ENCODE data around the gene IFNA17. TPM values are rescaled to one million over a fixed set of nuclear protein-coding genes. Genes with fewer than 3 reads are reported as not detected.
"Not testable (repeated sequence)": the region's sequence is repeated elsewhere in the genome, so short reads cannot be mapped to it uniquely, and the experiment has no call there.

The IFNA17 gene
- total and polyA plus RNA-seq, 8 donors, result not detected

- H3K27ac ChIP-seq; H3K9me3 ChIP-seq; H3K27me3 ChIP-seq; H3K4me3 ChIP-seq; intact Hi-C loops (cut with DNase I); H3K4me1 ChIP-seq; H3K36me3 ChIP-seq: not testable (repeated sequence)
- ATAC-seq, result peak; percentile 87
- TF ChIP-seq CTCF (IDR thresholded peaks at IDR 0.05), result peak; percentile 35 to 46
- peak in 1 of 4 donors; percentile 1 for DNase-seq
Measured at GRCh38 chr9:21182810-21183736, 44.9 kb downstream of the IFNA17 start.

Other genes with a start within 250 kb of the IFNA17 start
- 1 to 10 TPM; 6.3 to 8.4 TPM for gene HACD4, start 196.6 kb downstream of the IFNA17 start, total RNA-seq
- gene HACD4, start 196.6 kb downstream of the IFNA17 start, polyA plus RNA-seq (ENCODE audit: insufficient read length in 6 of 6), result 10 to 100 TPM in 4 of 6 donors, 1 to 10 TPM in 2; 9.4 to 12.2 (median 10.7) TPM
- not detected for gene IFNB1, start 150.3 kb downstream of the IFNA17 start, total RNA-seq
- gene IFNB1, start 150.3 kb downstream of the IFNA17 start, polyA plus RNA-seq (ENCODE audit: insufficient read length in 6 of 6), result not detected
- not detected for gene IFNW1, start 86.4 kb downstream of the IFNA17 start, total RNA-seq
- under 1 TPM in 3 of 6 donors, not detected in 3; 0.07 to 0.15 (median 0.09) TPM for gene IFNW1, start 86.4 kb downstream of the IFNA17 start, polyA plus RNA-seq (ENCODE audit: insufficient read length in 6 of 6)
- not detected for gene IFNA21, start 61.6 kb downstream of the IFNA17 start, total RNA-seq
- gene IFNA21, start 61.6 kb downstream of the IFNA17 start, polyA plus RNA-seq (ENCODE audit: insufficient read length in 6 of 6), result not detected
- gene IFNA4, start 40.6 kb downstream of the IFNA17 start, total RNA-seq, result not detected
- gene IFNA4, start 40.6 kb downstream of the IFNA17 start, polyA plus RNA-seq (ENCODE audit: insufficient read length in 6 of 6), result not detected
- not detected for gene IFNA7, start 26.0 kb downstream of the IFNA17 start, total RNA-seq
- not detected for gene IFNA7, start 26.0 kb downstream of the IFNA17 start, polyA plus RNA-seq (ENCODE audit: insufficient read length in 6 of 6)
- gene IFNA10, start 21.1 kb downstream of the IFNA17 start, total RNA-seq, result not detected
- gene IFNA10, start 21.1 kb downstream of the IFNA17 start, polyA plus RNA-seq (ENCODE audit: insufficient read length in 6 of 6), result not detected
- gene IFNA16, start 10.9 kb downstream of the IFNA17 start, total RNA-seq, result not detected
- not detected for gene IFNA16, start 10.9 kb downstream of the IFNA17 start, polyA plus RNA-seq (ENCODE audit: insufficient read length in 6 of 6)
- not detected for gene IFNA14, start 11.8 kb upstream of the IFNA17 start, total RNA-seq
- gene IFNA14, start 11.8 kb upstream of the IFNA17 start, polyA plus RNA-seq (ENCODE audit: insufficient read length in 6 of 6), result not detected
- not detected for gene IFNA5, start 77.1 kb upstream of the IFNA17 start, total RNA-seq
- gene IFNA5, start 77.1 kb upstream of the IFNA17 start, polyA plus RNA-seq (ENCODE audit: insufficient read length in 6 of 6), result not detected
- gene KLHL9, start 107.2 kb upstream of the IFNA17 start, total RNA-seq, result 10 to 100 TPM; 21.6 to 23.4 TPM
- gene KLHL9, start 107.2 kb upstream of the IFNA17 start, polyA plus RNA-seq (ENCODE audit: insufficient read length in 6 of 6), result 10 to 100 TPM; 39.1 to 45.5 (median 42.0) TPM
- not detected for gene IFNA6, start 122.7 kb upstream of the IFNA17 start, total RNA-seq
- gene IFNA6, start 122.7 kb upstream of the IFNA17 start, polyA plus RNA-seq (ENCODE audit: insufficient read length in 6 of 6), result not detected
- not detected for gene IFNA13, start 139.8 kb upstream of the IFNA17 start, total RNA-seq
- under 1 TPM in 1 of 6 donors, not detected in 5; 0.14 TPM for gene IFNA13, start 139.8 kb upstream of the IFNA17 start, polyA plus RNA-seq (ENCODE audit: insufficient read length in 6 of 6)
- gene IFNA2, start 157.2 kb upstream of the IFNA17 start, total RNA-seq, result not detected
- under 1 TPM in 1 of 6 donors, not detected in 5; 0.13 TPM for gene IFNA2, start 157.2 kb upstream of the IFNA17 start, polyA plus RNA-seq (ENCODE audit: insufficient read length in 6 of 6)
- not detected for gene IFNA8, start 180.9 kb upstream of the IFNA17 start, total RNA-seq
- not detected for gene IFNA8, start 180.9 kb upstream of the IFNA17 start, polyA plus RNA-seq (ENCODE audit: insufficient read length in 6 of 6)
- gene IFNA1, start 212.2 kb upstream of the IFNA17 start, total RNA-seq, result not detected
- not detected for gene IFNA1, start 212.2 kb upstream of the IFNA17 start, polyA plus RNA-seq (ENCODE audit: insufficient read length in 6 of 6)